AG04450 (cell line): ENCODE data around the gene PRPF4. TPM values are rescaled to one million over a fixed set of nuclear protein-coding genes. Genes with fewer than 3 reads are reported as not detected.

Experiments used
- CTCF ChIA-PET: fragments of 300-600, 350-600 bp; formaldehyde crosslinking; extraction: SDS; loops from one replicate; lab custom pipeline; 2022; ENCODE audit warnings: antibody characterized with exemption, inconsistent platforms; lab: Charles Lee
- POLR2A ChIA-PET: fragments of 350-600 bp; formaldehyde crosslinking; extraction: SDS; loops from one replicate; lab custom pipeline; 2021; ENCODE audit warnings: antibody characterized with exemption, inconsistent platforms; lab: Yijun Ruan, JAX
- DNase-seq: peaks from one replicate; pipeline ENCODE4 v3.0.0-alpha.2; 2011; ENCODE audit warnings: low read depth, low spot score
- H3K27ac ChIP-seq: one replicate; pipeline ENCODE4 v1.5.1; 2012; ENCODE audit warnings: low read depth, low read length, control low read depth
- H3K27me3 ChIP-seq: one replicate; pipeline ENCODE4 v1.6.0; 2012; ENCODE audit warnings: low read length; ENCODE audit not compliant: control insufficient read depth, insufficient read depth
- H3K4me3 ChIP-seq: 2 replicates; pipeline ENCODE4 v1.5.1; 2011; ENCODE audit warnings: mild to moderate bottlenecking, low read depth, low read length, control low read depth
- H3K9me3 ChIP-seq: 2 replicates; pipeline ENCODE4 v1.5.1; 2012; ENCODE audit warnings: low read length; ENCODE audit not compliant: control insufficient read depth, insufficient read depth
- CTCF ChIP-seq: IDR thresholded peaks from 2 replicates; pipeline ENCODE4 v1.5.1; 2011; ENCODE audit warnings: low read depth, low read length, control low read depth, inconsistent platforms
- polyA plus RNA-seq: library from polyadenylated mRNA; depleted of rRNA; stranded (reverse); fragments of >200 nt; gene quantifications from 2 replicates; pipeline ENCODE4 v1.2.3, GENCODE V29; 2011

PRPF4 gene
- polyA plus RNA-seq, 1 experiment, result 20.9 TPM

- POLR2A ChIA-PET, result no interaction called here
- H3K27me3 ChIP-seq, result no peaks in the 10 kb centered on the region
- H3K9me3 ChIP-seq, result no peaks in the 10 kb centered on the region
- CTCF ChIA-PET, result interaction anchor here (3.0 kb wide), 1 partner anchor 20 kb away, joined by 20 read pairs; the partner anchor contains the start of genes CDC26 and PRPF4
- DNase-seq, result no peak
- TF ChIP-seq CTCF, result no peak
- H3K27ac ChIP-seq, result no peak overlapping the region
- no peak overlapping the region for H3K4me3 ChIP-seq
Measured at GRCh38 chr9:113254991-113255390, 20.5 kb upstream of the PRPF4 start.

- ChIA-PET CTCF (interaction anchor here (3.0 kb wide), 1 partner anchor 19 kb away, joined by 20 read pairs; the partner anchor contains the start of genes CDC26 and PRPF4), POLR2A (no interaction called here)
- Histone ChIP-seq H3K27ac (no peak overlapping the region), H3K9me3 (no peaks in the 10 kb centered on the region), H3K4me3 (no peak overlapping the region), H3K27me3 (no peaks in the 10 kb centered on the region)
- DNase-seq, result no peak
- no peak for TF ChIP-seq CTCF
Measured at GRCh38 chr9:113255438-113255837, 20.0 kb upstream of the PRPF4 start.

- Histone ChIP-seq H3K27me3 (no peaks in the 10 kb centered on the region), H3K27ac (no peak overlapping the region), H3K4me3 (no peak overlapping the region), H3K9me3 (no peaks in the 10 kb centered on the region)
- DNase-seq, result no peak
- TF ChIP-seq CTCF, result no peak
- POLR2A ChIA-PET, result no interaction called here
- CTCF ChIA-PET, result interaction anchor here (3.0 kb wide), 1 partner anchor 17 kb away, joined by 20 read pairs; the partner anchor contains the start of genes CDC26 and PRPF4
Measured at GRCh38 chr9:113257863-113258262, 17.6 kb upstream of the PRPF4 start.

- ChIA-PET CTCF (no interaction called here), POLR2A (no interaction called here)
- no peak for DNase-seq
- Histone ChIP-seq H3K27ac (no peak overlapping the region), H3K4me3 (no peak overlapping the region), H3K9me3 (no peaks in the 10 kb centered on the region), H3K27me3 (no peaks in the 10 kb centered on the region)
- TF ChIP-seq CTCF, result no peak
Measured at GRCh38 chr9:113258282-113258681, 17.2 kb upstream of the PRPF4 start.

- CTCF ChIA-PET, result interaction anchor here (1.4 kb wide), 1 partner anchor 12 kb away, joined by 9 read pairs; the partner anchor contains the start of genes CDC26 and PRPF4
- H3K27ac ChIP-seq, result no peak overlapping the region
Measured at GRCh38 chr9:113261917-113262671, 13.4 kb upstream of the PRPF4 start.

More at GRCh38 chr9:113261917-113262671, 13.4 kb upstream of the PRPF4 start:
- no peaks in the 10 kb centered on the region for H3K9me3 ChIP-seq
- POLR2A ChIA-PET, result no interaction called here
- no peak overlapping the region for H3K4me3 ChIP-seq
- no peaks in the 10 kb centered on the region for H3K27me3 ChIP-seq
- no peak for DNase-seq
- no peak for TF ChIP-seq CTCF
